Hematopoietic multipotent progenitor cell treated with erythropoietin and hydrocortisone succinate and interleukin-3 and kit ligand, for 15 days (in vitro differentiated cells): ENCODE measurements around the gene FOXP4.

Experiments used
- DNase-seq: peaks from one replicate; pipeline ENCODE4 v3.0.0-alpha.2; 2015; ENCODE audit warnings: low spot score

The FOXP4 gene

DNA sequence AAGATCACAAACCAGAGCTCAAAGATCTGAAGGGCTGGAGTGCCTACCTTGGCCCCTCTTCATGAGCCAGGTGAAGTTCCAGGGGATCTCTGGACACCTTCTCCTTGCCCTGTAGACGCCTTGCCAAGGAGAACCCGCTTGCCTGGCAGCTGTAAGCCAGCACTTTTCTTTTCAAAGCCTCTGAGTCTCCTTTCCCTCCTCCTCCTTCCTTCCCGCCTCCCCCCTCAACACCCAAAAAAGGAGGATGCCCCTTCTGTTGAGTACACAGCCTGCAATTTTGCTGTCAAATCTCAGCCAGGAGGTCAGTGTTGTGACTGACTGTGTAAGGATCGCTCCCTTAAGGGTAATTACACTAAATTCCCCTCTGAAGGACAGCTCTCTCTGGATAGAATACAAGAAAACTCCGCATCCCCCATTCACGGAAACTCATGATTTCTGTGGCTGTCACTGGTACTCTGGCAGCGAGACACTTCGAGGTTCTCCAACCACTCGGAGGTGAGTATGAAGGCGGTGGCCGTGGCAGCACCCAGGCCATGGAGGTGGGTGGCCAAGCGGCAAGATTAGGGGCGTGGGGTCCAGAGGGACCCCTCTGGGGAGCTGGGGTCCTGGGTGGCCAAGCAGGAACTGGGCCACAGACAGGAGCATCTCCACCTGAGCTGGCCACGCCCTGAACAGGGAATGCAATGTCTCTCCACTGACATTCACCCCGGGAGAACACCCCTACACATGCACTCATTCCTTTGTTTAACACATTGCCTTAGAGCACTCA lies 23.2 kb upstream of the FOXP4 start:
- no peak for DNase-seq

DNA sequence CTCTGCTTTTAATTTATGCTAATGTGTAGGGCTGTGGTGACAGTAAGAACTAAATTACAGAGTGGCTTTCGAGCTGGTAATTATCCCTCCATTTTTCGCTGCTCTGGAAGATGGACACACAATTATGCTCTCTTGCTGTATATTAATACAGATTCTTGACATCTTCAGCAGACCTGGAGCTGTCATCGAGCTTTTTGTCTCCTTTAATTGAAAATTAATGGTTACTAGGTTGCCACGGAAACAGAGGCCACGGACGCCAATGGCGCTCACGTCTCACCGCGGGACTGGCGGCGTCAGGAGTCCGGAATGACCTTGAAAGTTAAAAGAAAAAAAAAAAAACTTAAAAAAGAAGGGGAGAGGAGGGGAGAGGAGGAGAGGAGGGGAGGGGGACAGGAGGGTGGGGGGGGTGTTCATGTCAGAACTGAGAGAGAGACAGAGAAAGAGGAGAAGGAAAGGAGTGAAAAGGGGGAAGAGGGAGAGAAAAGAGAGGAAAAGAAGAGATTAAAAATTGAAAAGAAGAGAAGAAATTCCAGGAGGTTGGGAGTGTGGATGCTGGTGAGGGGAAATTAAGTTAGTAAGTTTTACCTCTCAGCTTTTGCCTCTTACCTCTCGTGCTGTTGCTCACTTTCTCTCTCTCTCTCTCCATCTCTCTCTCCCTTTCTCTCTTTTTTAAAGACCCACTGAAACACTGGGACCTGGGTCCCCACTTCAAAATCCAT lies 22.1 kb upstream of the FOXP4 start:
- DNase-seq = no peak

GRCh38 chr6:41524634-41525011 lies 21.6 kb upstream of the FOXP4 start:
- DNase-seq = no peak

GRCh38 chr6:41527721-41528408 lies 18.3 kb upstream of the FOXP4 start:
- DNase-seq = no peak

- no peak for DNase-seq
Observed at GRCh38 chr6:41528409-41528963, 17.7 kb upstream of the FOXP4 start.

- DNase-seq = no peak
Observed at GRCh38 chr6:41529049-41529448, 17.1 kb upstream of the FOXP4 start.

GRCh38 chr6:41529970-41530369 lies 16.2 kb upstream of the FOXP4 start:
- DNase-seq = no peak

DNA sequence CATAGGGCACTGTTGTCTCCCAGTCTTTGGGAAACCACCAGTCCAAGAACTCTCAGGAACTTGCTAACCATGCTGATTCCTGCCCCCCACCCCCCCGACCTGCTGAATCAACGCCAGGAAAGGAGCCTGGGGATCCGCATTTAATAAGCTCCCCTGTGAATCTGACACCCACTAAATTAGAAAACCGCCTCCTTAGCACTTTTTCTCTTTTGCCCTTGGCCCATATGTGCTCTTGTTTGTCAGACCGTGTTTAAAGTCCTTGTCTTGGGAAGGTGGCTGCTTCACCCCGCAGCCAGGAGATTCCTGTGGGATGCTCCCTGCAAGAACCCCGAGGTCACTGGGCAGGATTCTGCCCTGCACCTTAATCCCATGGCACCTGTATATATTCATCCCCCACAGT lies 15.7 kb upstream of the FOXP4 start:
- no peak for DNase-seq

- DNase-seq = no peak
Observed at GRCh38 chr6:41531016-41531415, 15.2 kb upstream of the FOXP4 start.

- no peak for DNase-seq
Observed at GRCh38 chr6:41531591-41532582, 14.3 kb upstream of the FOXP4 start.

- no peak for DNase-seq
Observed at GRCh38 chr6:41535766-41536165, 10.4 kb upstream of the FOXP4 start.

GRCh38 chr6:41536795-41537758 lies 9.1 kb upstream of the FOXP4 start:
- DNase-seq = no peak

- DNase-seq = no peak
Observed at GRCh38 chr6:41538556-41539182, 7.5 kb upstream of the FOXP4 start.

GRCh38 chr6:41539204-41539603 lies 7.0 kb upstream of the FOXP4 start:
- no peak for DNase-seq

DNA sequence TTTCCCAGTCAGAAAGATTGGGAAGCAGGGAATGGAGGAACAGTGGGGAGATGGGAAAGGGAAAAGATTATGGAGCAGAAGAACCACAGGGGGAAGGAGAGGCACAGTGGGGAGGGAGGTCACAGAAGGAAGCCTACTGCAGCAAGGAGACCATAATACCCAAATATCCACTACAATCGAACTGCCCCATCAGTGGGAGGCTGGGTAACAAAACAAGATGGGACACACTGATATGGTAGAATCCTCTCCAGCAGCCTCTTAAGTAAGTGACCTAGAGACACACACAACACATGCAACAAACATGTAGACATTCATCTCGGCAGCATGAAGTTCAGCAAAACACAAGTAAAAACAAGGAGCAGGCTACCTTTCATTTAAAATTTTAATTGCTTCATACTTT lies 4.8 kb upstream of the FOXP4 start:
- DNase-seq = no peak

DNA sequence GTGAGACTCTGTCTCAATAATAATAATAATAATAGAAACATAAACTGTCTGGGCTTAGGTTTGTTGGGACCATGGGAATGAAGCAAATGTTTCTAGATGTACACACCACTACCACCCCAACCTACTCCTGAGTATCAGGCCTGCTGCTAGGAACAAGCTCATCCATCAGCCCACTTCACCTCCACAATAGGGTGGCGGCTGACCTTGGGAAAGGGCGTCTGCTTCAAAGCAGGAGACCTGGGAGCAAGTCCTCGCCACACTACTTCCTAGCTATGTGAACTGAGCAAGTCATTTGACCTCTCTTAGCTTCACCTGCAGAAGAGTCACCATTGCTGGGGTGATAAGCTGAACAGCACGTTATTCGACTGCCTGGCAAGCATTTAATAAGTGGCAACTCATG lies 3.1 kb upstream of the FOXP4 start:
- no peak for DNase-seq

DNA sequence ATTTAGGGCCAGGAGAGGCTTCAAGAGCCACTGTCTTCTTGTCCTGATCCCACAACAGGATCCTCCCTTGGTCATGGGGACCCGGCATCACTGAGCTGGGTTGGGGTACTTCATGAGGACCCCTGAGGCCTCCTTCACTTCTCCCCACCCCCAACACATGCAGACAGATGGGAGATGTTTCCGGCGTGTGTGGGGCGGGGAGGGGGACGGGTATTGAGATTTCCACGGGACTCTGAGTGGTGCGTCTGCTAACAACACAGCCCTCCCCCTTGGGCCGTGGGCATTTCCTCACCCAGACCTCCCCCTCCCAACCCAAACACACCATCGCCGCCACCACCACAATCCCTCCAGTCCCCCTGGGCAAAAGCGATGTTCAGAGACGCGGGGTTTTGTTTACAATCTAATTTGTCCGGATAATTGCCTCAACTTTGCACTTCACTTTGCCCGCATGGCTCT lies 906 bp upstream of the FOXP4 start:
- no peak for DNase-seq

DNA sequence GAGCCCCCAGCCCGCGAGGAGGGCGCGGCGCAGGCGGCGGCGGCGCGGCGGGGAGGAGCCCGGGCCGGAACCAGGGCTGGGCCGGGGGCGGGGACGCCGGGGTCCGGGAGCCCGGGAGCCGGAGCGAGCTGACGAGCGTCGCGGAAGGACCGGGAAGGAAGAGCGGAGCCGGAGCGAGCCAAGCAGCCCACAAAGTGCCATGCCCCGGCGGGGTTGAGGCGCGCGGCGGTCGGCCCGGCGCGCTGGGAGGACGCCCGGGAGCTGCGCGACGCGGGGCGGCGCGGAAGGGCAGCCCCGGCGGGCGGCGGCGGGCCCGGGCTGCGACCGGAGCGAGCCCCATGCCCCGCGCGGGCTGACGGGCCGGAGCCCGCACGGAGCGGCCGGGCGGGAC lies 289 bp downstream of the FOXP4 start:
- peak; percentile 16 for DNase-seq

GRCh38 chr6:41546866-41547798 lies 951 bp downstream of the FOXP4 start:
- no peak for DNase-seq
